SK-N-SH treated with all-trans-retinoic acid at 6 μM for 48 hours (cell line): ENCODE results near the gene SPRING1.

Source experiments
- ARNTL ChIP-seq: fragments of 450-650 bp; formaldehyde crosslinking; IDR thresholded peaks from 2 replicates; pipeline ENCODE4 v1.5.0; 2020; ENCODE audit warnings: low read depth, mild to moderate bottlenecking, moderate library complexity, borderline replicate concordance
- BACH2 ChIP-seq: fragments of 250-450 bp; sonication (Bioruptor Pico); IDR thresholded peaks from 2 replicates; pipeline ENCODE4 v1.9.0; 2021; ENCODE audit warnings: mild to moderate bottlenecking, borderline replicate concordance
- ISL1 ChIP-seq: fragments of 250-450 bp; sonication (Bioruptor Pico); IDR thresholded peaks from 2 replicates; pipeline ENCODE4 v2.1.2; 2022; ENCODE audit warnings: mild to moderate bottlenecking, moderate library complexity
- OSR1 ChIP-seq: fragments of 250-450 bp; sonication (Bioruptor Pico); IDR thresholded peaks from 2 replicates; pipeline ENCODE4 v1.8.0; 2022; ENCODE audit warnings: moderate library complexity, mild to moderate bottlenecking, inconsistent platforms
- SNAI2 ChIP-seq: fragments of 250-450 bp; sonication (Bioruptor Pico); IDR thresholded peaks from 2 replicates; pipeline ENCODE4 v1.5.0; 2020; ENCODE audit warnings: mild to moderate bottlenecking, moderate library complexity
- TOX ChIP-seq: fragments of 250-450 bp; sonication (Bioruptor Pico); IDR thresholded peaks from 2 replicates; pipeline ENCODE4 v1.8.0; 2021; ENCODE audit warnings: mild to moderate bottlenecking, moderate library complexity, borderline replicate concordance
- ZC3H10 ChIP-seq: fragments of 250-450 bp; sonication (Bioruptor Pico); IDR thresholded peaks from 2 replicates; pipeline ENCODE4 v1.5.1; 2021; ENCODE audit warnings: mild to moderate bottlenecking, moderate library complexity
- ZFP30 ChIP-seq: fragments of 450-650 bp; formaldehyde crosslinking; IDR thresholded peaks from 2 replicates; pipeline ENCODE4 v1.5.0; 2022; ENCODE audit warnings: mild to moderate bottlenecking, moderate library complexity
- ZNF565 ChIP-seq: fragments of 450-650 bp; formaldehyde crosslinking; conservative IDR thresholded peaks from 2 replicates; pipeline ENCODE4 v1.5.0; 2020; ENCODE audit warnings: low read depth, mild to moderate bottlenecking, moderate library complexity
- ZNF8 ChIP-seq: fragments of 450-650 bp; formaldehyde crosslinking; IDR thresholded peaks from 2 replicates; pipeline ENCODE4 v1.5.0; 2020; ENCODE audit warnings: mild to moderate bottlenecking, moderate library complexity
- TF ChIP-seq, protein P1 (sequence below): fragments of 250-450 bp; sonication (Bioruptor Pico); IDR thresholded peaks from 2 replicates; pipeline ENCODE4 v1.8.0; 2020; ENCODE audit warnings: mild to moderate bottlenecking, moderate library complexity, borderline replicate concordance
- TF ChIP-seq, protein P2 (sequence below): fragments of 250-450 bp; sonication (Bioruptor Pico); IDR thresholded peaks from 2 replicates; pipeline ENCODE4 v1.5.1; 2020; ENCODE audit warnings: low read depth, mild to moderate bottlenecking, moderate library complexity

DNA sequence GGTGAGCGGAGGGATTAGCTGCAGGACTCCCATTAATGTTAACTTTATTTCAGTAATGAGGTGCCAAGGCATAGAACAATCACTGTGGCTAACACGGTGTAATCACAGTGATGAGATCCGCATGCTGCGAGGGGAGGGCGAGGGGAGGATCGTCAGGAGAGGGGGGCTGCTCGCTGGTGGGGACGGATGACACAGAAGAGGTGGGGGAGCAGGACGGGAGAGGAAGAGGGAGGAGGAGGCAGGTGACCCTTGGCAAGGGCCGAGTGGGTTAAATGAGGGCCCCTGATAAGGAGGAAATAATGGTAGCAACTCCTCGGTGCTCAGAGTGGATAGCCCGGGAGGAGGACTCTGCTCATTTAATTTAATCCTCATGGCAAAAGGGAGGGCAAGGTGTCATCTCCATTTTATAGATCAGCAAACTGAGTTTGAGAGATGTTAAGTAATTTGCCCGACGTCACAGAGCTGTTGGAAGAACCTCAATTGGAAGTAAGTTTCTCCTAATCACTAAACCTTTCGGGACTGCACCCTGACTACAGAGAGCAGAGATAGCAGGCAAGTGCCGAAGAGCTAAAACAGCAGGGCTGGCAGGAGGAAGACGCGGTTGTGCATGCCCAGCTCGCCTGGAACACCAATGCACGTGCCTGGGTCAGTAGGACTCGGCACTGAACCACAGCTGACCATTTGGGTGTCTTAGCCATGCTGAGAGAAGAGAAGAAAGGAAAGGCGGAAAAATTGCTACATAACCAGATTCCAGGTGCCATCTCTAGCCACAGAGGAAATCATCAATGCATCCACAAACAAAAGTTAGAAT, 43.0 kb downstream of the SPRING1 start:
- TF ChIP-seq ZFP30 (no peak), BACH2 (CRISPR knock-in tag) (no peak), SNAI2 (no peak), TOX (CRISPR knock-in tag) (no peak), ZNF565 (CRISPR knock-in tag) (no peak), OSR1 (no peak), ARNTL (no peak), ZNF8 (CRISPR knock-in tag) (no peak), ISL1 (no peak), ZC3H10 (no peak)
- TF ChIP-seq, protein P1, sequence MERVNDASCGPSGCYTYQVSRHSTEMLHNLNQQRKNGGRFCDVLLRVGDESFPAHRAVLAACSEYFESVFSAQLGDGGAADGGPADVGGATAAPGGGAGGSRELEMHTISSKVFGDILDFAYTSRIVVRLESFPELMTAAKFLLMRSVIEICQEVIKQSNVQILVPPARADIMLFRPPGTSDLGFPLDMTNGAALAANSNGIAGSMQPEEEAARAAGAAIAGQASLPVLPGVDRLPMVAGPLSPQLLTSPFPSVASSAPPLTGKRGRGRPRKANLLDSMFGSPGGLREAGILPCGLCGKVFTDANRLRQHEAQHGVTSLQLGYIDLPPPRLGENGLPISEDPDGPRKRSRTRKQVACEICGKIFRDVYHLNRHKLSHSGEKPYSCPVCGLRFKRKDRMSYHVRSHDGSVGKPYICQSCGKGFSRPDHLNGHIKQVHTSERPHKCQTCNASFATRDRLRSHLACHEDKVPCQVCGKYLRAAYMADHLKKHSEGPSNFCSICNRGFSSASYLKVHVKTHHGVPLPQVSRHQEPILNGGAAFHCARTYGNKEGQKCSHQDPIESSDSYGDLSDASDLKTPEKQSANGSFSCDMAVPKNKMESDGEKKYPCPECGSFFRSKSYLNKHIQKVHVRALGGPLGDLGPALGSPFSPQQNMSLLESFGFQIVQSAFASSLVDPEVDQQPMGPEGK (CRISPR knock-in tag), result no peak
- TF ChIP-seq, protein P2, sequence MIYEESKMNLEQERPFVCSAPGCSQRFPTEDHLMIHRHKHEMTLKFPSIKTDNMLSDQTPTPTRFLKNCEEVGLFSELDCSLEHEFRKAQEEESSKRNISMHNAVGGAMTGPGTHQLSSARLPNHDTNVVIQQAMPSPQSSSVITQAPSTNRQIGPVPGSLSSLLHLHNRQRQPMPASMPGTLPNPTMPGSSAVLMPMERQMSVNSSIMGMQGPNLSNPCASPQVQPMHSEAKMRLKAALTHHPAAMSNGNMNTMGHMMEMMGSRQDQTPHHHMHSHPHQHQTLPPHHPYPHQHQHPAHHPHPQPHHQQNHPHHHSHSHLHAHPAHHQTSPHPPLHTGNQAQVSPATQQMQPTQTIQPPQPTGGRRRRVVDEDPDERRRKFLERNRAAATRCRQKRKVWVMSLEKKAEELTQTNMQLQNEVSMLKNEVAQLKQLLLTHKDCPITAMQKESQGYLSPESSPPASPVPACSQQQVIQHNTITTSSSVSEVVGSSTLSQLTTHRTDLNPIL, result no peak
